ENCODE data around the gene ZNF850.

ZNF850 gene

GRCh38 chr19:36687214-36688056, 85.2 kb downstream of the ZNF850 start, which contains the start of gene ZNF567:
Gene ZNF567 (plus strand): TSS chr19:36687612. CDS start chr19:36694868, 7,256 bp downstream.
- peak; percentile 98 for DNase-seq

DNA sequence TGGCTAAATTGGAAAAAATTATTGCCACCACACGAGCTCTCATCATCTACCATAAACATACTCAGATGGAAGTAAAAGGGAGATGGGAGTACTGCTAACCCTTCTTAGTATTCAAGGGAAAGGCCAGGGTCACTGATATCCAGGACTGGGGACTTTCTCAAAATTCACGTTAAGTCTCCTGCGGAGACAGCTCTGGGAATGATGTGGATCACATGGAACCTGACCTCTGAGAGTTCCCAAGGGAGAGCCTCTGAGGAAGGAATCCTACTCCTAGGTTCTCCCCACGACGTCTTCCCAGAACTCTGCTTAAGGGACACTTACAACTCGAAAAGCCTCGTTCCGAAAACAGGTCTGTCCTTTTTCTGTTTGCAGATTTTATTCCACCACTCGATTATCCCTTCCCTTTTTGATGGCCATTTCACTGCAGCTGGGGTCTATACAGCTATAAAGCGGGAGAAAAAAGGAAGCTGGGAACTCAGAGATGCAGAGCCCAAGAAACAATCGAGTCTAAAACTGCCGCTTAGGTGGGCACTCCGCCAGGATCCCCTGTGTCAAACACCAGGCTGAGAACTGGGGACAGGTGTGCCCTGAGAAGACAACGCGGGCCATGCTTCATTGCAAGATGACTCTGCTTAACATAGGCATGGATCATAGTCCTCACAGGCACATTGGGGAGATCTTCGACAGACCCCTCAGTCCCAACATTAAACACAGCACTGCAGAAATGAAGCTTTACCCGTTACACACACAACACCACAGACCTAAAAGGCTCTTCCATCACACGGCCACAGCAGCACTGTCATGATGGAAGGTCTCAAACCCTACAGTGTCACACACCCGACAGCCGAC, 86.0 kb downstream of the ZNF850 start:
- no peak for DNase-seq

DNA sequence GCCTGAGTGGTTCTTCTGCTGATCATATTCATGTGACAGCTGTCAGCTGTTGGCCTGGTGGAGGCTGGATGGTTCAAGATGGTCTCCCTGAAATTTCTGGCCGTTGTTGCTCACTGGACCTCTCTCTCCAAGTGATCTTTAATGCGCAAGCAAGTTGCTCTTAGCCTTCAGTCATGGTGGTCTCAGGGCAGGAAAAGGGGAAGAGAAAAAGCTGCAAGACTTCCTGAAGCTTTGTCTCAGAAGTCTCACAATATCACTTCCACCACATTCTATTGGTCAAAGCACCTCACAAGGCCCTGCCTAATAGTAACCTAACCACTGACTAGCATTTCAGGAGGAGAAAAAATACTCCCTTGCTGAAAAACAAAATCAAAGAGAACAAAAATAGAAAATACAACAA, 86.8 kb downstream of the ZNF850 start:
- DNase-seq: no peak

DNA sequence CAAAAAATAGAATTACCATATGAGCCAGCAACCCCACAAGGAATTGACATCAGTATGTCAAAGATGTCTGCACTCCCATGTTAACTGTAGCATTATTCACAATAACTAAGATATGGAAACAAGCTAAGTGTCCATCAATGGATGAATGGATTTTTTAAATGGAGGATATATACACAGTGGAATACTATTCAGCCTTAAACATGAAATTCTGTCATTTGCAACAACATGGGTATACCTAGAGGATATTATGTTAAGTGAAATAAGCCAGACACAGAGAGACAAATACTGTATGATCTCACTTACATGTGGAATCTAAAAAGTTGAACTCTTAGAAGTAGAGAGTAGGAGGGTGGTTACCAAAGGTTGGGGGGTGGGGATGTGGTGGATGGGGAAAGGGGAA, 93.2 kb downstream of the ZNF850 start:
- DNase-seq: no peak

DNA sequence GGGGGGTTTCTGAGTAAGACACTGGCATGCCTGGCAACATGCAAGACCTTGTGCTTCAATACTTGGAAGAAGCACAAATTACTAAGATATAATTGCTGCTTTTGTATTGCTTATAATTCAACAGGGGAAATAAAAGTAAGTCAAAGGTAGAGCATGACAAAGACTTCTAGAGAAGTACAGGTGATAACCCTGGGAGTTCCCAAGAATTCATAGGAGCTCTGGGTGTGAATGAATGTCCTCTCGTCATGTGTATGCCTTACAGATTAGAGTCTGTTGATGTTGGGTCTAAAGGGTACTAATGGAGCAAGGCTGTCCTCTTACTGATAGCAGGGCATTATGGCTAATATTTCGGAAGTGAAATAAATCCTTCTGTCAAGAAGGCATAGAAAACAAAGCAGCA, 98.4 kb downstream of the ZNF850 start:
- DNase-seq: no peak

DNA sequence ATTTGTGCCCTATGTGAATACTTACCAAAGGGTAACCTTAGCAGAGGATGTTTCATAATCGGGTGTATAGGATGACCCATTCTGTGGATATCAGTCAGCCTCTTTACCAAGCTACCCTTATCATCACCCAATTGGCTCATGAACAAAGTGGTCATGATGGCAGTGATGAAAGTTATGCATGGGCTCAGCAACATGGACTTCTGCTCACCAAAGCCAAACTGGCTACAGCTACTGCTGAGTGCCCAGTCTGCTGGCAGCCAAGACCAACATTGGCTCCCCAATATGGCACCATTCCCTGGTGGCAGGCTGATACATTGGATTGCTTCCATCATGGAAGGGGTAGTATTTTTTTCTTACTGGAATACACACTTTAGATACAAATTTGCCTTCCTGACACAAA, 100.2 kb downstream of the ZNF850 start:
- no peak for DNase-seq

DNA sequence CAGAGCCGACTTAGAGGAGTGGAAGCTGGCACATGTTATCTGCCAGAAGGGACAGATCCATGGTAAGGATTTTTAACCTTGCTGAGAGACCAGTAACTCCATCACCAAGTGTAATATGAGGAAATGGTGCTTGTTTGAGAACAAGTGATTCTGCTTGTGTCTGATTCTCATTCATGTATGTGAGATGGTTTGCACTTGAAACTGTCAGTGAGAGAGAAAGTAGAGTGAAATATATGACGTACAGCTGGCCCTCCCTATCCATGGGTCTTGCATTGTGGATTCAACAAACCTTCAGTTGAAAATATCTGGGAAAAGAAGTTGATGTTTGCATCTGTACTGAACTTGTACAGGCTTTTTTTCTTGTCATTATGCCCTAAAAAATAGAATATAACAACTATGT, 104.0 kb downstream of the ZNF850 start:
- DNase-seq: no peak

- DNase-seq: no peak
Observed at GRCh38 chr19:36665832-36666231, 106.8 kb downstream of the ZNF850 start.
